GM18505 (cell line): ENCODE measurements around the gene CCNH.

ENCODE experiments used
- ATAC-seq: cut with Tn5 transposase; IDR thresholded peaks from one replicate; pipeline ENCODE4 v1.9.1; 2021; ENCODE audit not compliant: unreplicated experiment
- POLR2A ChIP-seq: IDR thresholded peaks from 4 replicates; pipeline ENCODE4 v1.6.1; 2011; ENCODE audit warnings: borderline replicate concordance; ENCODE audit not compliant: insufficient read depth, insufficient read length; ENCODE audit errors: extremely low read depth

Gene CCNH

GRCh38 chr5:87418506-87418905 lies 5.8 kb upstream of the CCNH start:
- TF ChIP-seq POLR2A: no peak
- ATAC-seq: no peak

- ATAC-seq: no peak
- TF ChIP-seq POLR2A: no peak
These were observed 564 bp upstream of the CCNH start for GRCh38 chr5:87413343-87413645.

GRCh38 chr5:87411973-87412629 lies 629 bp downstream of the CCNH start:
- TF ChIP-seq POLR2A: no peak
- peak; percentile 16 for ATAC-seq

GRCh38 chr5:87411586-87411972 lies 1.2 kb downstream of the CCNH start:
- no peak for ATAC-seq
- TF ChIP-seq POLR2A: no peak

GRCh38 chr5:87410931-87411330 lies 1.8 kb downstream of the CCNH start:
- TF ChIP-seq POLR2A: no peak
- no peak for ATAC-seq

- ATAC-seq: no peak
- TF ChIP-seq POLR2A: no peak
These were observed 4.5 kb downstream of the CCNH start for GRCh38 chr5:87408204-87408603.

- no peak for TF ChIP-seq POLR2A
- no peak for ATAC-seq
These were observed 7.1 kb downstream of the CCNH start for GRCh38 chr5:87405472-87406155.

GRCh38 chr5:87404359-87404758 lies 8.4 kb downstream of the CCNH start:
- TF ChIP-seq POLR2A: no peak
- no peak for ATAC-seq

GRCh38 chr5:87403899-87404298 lies 8.8 kb downstream of the CCNH start:
- ATAC-seq: no peak
- TF ChIP-seq POLR2A: no peak

GRCh38 chr5:87403409-87403808 lies 9.3 kb downstream of the CCNH start:
- ATAC-seq: no peak
- TF ChIP-seq POLR2A: no peak

- ATAC-seq: no peak
- TF ChIP-seq POLR2A: no peak
These were observed 11.1 kb downstream of the CCNH start for GRCh38 chr5:87401626-87402025.

GRCh38 chr5:87400305-87400899 lies 12.3 kb downstream of the CCNH start:
- no peak for TF ChIP-seq POLR2A
- peak; percentile 76 for ATAC-seq

GRCh38 chr5:87399720-87400119 lies 13.0 kb downstream of the CCNH start:
- no peak for TF ChIP-seq POLR2A
- no peak for ATAC-seq

GRCh38 chr5:87398981-87399614 lies 13.6 kb downstream of the CCNH start:
- TF ChIP-seq POLR2A: no peak
- no peak for ATAC-seq
